HG02763 (cell line): ENCODE data around the gene PRKX.
"Not testable (repeated sequence)": the region's sequence is repeated elsewhere in the genome, so short reads cannot be mapped to it uniquely, and the experiment has no call there.

Experiments used
- ATAC-seq: cut with Tn5 transposase; IDR thresholded peaks from one replicate; pipeline ENCODE4 v1.9.1; 2021; ENCODE audit warnings: mild to moderate bottlenecking, moderate library complexity; ENCODE audit not compliant: unreplicated experiment

The PRKX gene

DNA sequence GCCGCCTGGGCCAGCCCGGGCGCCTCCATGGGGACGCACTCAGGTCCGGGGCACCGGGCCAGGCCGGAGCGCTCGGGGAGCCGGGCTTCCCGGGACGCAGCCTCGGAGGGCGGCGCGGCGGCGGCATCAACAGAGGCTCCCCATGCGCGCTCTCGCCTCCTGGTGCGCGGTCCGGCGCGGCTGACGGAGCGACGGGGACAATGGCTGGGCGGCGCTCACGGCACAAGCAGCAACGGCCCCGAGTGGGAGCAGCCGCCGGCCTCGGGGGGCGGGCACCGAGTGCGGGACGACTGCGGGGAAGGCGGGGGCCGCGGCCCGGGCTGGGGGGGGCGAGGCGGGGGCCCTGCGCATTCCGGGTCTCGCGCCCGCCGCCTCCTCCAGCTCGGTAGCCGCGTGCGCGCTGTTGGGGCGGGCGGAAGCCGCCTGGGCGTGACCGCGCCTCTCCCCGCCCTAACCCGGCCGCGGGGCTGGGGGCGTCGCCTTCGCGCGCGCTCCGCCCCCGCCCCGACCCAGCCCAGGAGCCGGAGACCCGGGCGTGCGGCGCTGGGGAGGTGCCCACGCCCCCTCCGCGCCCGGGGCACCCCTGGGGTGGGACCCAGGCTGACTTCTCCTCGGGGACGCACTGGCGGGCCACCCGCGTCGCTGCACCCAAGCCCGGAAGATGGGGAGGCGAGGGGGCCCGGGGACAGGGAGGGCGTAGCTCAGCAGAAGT lies at the start of gene PRKX:
Gene PRKX, minus strand, starts transcription at position 425 of the 712 bp plus-strand sequence. Its CDS starts 396 bp downstream, at position 29.
- ATAC-seq = peak; percentile 85

DNA sequence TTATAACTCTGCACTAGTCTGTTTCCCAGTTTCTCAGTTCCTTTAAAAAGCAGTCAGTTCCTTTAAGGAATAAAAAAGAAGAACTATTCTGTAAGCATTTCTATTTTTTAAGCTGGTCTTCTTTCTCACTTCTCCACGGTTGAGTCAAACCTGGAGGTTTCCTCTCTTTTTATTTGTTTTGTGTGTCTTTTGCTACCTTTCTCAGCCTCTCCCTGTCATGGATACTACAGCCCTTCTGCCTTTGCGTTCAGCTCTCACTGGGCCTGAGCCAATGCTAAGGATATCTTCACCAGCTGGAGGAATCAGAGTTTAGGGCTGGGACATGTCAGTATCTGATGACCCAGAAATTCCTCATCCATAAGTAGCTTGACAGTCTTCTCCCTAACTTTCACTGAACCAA lies 49.7 kb upstream of the PRKX start:
- no peak for ATAC-seq

DNA sequence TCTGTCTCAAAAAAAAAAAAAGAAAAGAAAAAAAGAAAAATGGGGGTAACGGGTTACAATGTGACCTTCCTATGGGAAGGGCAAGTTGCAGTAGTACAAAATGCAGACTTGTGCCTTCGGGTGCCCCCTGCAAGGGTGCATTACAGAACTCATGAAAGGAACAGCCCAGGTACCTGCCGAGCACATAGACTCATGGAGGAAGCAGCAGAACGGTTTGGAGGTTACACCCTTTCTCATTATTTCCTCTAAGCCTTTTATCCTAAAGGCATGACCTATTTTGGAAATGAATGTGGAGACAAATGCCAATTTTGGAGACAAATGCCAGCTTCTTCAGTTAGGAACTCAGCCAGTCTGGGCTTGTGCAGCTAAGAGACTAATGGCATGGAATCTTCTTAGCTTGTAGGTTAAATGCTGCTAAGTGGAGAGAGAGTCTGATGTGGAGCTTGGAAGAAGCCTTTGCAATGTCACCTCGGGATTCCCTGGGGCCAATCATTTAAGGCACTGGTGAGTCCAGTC lies 44.1 kb upstream of the PRKX start:
- ATAC-seq = no peak

DNA sequence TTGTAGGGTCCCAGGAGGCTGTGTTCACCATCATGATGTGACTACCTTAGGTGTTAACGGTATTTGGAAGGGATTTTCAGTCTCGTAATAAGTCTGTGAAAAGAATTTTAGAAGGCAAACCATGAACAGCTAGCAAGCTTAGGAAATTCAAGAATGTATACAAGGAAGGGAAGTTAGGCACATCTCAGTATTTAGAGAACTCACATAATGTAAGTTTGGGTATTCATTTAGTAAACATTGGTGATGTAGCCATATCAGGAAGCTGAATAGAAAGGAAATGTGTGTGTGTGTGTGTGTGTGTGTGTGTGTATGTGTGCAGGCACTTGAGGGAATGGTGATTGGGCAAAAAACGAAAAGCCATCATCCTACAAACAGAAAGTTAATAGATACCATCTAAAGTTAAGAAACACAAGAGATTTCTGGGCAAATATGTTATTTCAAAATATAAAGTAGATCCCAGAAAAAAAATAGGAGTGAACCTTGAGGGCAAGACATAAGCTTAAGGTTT lies 34.7 kb upstream of the PRKX start:
- ATAC-seq = no peak

DNA sequence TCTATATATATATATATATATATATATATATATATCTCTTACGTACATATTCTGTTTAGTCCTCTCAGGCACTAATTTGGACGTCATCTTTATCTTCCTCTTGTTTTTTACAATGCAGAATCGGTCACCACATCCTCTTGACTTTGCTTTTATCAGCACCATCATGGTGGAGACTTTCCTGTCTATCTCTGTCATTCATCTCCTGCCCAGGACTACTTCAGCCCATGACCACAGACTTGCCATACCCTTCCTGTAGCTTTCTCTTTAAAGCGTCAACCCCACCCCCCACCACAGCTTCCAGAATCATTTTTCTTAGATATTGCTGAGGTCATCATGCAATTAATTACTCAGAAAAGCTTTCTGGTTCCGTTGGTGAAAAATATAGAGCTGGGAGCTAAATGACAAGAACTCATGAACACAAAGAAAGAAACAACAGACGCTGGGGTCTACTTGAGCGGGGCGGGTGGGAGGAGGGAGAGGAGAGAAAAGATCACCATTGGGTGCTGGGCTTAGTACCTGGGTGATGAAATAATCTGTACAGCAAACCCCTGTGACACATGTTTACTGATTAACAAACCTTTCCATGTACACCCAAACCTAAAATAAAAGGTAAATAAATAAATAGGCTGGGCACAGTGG lies 30.5 kb upstream of the PRKX start:
- ATAC-seq = no peak

DNA sequence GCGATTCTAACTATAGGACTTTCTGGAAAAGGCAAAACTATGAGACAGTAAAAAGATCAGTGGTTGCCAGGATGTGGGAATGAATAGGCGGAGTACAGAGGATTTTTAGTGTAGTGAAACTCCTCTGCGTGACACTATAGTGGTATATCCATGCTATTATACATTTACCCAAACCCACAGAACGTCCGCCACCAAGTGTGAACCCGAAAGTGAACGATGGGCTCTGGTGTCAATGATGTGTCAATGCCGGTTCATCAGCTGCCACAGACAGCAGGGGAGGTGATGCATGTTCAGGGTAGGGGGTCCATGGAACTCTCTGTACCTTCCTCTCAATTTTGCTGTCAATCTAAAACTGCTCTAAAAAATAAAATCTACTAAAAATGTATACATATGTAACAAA lies 27.5 kb upstream of the PRKX start:
- ATAC-seq = not testable (repeated sequence)

DNA sequence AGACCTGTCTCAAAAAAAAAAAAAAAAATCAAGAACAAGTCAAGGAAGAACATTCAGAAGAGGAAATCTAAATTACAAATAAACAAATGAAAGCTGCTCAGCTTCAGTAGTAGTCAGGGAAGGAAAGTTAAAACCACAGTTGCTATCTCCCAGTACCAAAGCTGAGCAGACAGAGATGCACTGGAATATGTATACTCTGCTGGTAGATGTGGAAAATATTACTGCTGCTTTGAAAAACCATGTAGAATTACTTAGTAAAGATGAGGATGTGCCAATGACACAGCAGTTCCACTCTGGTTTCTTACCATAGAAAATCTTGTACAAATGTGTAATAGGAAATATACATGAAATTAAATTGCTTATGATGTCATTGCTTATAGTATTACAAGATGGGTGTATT lies 25.1 kb upstream of the PRKX start:
- no peak for ATAC-seq

DNA sequence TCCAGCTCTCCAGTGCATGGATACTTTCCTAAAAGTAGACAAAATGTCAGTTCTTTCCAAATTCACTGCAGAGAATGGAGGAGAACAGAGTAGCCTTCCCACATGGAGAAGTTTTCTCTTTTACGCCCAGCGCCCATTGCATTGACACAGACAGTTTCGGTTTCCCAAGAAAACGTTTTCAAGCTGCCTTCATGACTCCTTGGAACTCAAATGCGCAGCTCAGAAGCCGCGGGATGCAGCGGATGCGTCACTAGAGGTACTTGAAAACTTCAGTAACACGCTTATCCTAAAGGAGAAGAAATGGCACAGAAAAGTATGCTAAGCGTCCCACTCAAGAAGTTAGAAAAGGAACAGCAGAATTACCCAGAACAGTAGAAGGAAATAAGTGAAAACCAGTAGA lies 23.1 kb upstream of the PRKX start:
- ATAC-seq = not testable (repeated sequence)

DNA sequence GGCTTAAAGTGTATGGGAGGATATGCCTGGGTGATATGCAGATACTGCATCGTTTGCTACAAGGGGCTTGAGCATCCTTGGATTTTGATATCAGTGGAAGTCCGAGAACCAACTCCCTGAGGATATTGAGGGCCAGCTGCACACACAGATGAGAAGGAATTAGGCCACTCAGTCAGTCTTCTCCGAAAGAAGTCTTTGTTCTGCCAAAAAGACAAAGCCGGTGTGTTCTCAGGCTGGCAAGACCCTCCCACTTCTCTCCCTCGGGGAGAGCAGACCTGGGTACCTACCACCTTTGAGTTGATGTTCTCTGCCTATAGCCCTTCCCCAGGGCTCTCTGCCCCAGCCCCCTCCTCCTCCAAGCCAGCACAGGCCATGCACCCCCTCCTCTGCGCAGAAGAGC lies 22.4 kb upstream of the PRKX start:
- ATAC-seq = not testable (repeated sequence)

DNA sequence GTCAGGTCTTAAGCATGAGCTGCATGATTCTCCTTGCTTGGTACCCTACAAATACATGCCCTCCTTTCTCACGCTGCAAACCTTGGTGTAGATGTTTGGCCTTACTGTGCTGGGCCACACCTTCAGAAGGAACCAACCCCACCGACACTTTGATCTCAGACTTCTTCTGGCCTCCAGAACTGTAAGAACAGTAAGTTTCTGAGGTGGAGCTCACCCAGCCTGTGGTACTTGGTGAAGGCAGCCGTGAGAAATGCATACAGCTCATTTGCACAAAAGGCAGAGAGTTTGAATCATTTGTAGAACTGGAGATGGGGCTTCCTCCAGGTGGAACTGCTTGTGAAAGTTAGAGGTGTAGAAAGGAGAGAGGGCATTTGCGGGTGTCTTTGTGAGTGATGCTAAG lies 21.0 kb upstream of the PRKX start:
- ATAC-seq = not testable (repeated sequence)

DNA sequence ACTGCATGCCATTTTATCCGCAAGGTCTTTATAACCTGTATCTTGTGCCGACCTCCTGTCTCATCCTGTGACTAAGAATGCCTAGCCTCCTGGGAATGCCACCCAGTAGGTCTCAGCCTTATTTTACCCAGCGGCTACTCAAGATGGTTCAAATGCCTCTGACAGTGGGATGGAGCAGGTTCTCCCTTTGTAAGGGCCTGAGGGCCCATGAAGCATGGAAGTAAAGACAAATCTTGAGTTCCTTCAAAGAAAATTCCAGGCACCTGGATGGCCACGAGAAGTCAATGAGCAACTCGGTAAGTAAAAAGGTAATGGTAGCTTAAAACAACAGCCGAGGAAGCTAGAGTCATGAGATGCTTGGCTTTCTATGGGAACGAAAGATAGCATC lies 19.6 kb upstream of the PRKX start:
- ATAC-seq = no peak

DNA sequence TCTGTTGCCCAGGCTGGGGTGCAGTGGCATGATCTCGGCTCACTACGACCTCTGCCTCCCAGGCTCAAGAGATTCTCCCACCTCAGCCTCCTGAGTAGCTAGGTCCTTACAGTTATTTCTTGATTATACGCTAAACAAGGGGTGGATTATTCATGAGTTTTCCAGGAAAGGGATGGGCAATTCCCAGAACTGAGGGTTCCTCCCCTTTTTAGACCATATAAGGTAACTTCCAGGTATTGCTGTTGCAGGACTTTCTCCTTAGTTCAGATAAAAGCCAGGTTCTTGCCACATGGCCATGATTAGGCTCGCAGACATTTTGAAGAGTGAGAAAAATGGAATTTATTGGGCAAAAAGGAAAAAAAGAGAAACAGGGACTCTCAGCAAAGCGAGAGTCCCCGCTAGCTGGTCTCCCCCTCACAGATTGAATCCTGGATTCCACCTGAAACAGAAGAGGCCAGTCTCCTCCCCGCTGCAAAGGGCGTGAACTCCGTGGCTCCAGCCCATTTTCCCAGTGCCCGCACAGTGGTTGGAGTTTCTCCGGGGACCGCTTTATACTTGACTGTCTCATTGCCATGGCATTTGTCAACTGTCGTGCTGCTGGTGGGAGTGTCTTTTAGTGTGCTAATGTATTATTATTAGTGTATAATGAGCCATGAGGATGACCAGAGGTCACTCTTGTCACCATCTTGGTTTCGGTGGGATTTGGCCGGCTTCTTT lies 19.0 kb upstream of the PRKX start:
- ATAC-seq = not testable (repeated sequence)

DNA sequence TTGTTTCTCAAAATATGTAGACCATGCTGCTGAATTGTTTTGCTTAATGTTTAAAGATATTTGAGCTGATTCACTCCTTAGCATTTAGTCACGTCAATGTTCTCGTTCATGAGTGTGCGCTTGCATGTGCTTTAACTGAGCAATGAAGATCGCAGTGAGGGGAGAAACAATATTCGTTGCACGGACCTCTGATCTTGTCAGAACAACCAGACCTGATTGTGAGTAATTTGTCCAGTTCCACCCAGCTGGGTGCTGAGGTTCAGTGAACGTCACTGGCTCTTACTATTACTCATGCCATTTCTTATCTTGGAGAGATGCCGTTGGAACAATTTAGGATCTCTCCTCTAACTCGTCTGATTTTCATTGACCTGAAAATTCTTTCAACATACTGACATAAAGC lies 15.0 kb upstream of the PRKX start:
- ATAC-seq = no peak

DNA sequence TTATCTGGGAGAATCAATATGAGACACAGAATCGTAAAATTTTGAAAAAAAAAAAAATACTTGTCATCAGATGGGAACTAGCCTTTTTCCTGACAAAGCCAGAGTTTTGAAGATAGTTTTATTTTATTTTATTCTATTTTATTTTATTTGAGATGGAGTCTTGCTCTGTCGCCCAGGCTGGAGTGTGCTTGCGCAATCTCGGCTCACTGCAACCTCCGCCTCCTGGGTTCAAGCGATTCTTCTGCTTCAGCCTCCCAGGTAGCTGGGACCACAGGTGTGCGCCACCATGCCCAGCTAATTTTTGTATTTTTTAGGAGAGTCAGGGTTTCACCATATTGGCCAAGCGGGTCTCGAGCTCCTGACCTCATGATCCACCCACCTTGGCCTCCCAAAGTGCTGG lies 10.0 kb upstream of the PRKX start:
- not testable (repeated sequence) for ATAC-seq

DNA sequence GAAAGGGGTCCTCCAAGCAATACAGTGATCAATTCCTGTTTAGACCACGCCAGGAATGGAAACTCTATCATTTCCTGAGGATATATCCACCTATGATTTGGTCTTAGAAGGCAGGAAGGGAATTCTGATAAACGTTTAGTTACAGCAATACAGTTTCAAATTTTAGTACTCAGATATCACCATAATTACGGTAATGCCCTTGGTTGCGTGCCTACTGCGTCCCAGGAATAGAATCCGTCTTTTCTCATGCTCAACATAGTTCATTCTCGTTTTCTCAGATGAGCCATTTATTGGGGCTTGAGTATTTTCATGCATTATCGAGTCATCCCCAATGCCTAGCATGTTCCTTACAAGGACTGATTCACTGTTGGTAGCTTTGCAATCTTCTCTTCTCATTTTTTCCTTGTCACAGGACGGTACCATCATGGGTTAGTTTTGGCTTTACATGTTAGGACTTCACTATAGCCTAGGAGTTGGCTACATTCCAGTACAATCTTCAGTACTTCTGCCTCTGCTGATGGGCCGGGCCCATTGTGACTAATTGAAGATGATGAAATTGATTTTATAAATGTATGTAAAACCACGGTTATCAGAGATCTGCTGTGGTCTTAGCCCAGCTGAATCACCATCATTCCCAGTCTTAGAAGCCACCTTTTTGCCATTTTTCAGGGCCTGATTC lies 4.4 kb upstream of the PRKX start:
- ATAC-seq = no peak

DNA sequence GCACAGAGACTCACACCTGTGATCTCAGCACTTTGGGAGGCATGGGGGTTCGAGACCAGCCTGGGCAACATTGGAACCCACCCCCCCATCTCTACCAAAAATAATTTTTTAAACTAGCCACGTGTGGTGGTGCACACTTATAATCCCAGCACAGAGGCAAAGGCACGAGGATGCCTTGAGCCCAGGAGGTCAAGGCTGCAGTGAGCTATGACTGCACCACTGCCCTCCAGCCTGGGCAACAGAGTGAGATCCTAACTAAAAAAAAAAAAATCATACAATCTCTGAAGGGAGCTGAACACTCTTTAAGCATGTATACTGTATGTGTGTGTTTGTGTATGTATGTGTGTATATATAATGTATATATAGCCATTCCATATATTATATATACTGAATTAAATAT lies 2.5 kb upstream of the PRKX start:
- ATAC-seq = no peak

DNA sequence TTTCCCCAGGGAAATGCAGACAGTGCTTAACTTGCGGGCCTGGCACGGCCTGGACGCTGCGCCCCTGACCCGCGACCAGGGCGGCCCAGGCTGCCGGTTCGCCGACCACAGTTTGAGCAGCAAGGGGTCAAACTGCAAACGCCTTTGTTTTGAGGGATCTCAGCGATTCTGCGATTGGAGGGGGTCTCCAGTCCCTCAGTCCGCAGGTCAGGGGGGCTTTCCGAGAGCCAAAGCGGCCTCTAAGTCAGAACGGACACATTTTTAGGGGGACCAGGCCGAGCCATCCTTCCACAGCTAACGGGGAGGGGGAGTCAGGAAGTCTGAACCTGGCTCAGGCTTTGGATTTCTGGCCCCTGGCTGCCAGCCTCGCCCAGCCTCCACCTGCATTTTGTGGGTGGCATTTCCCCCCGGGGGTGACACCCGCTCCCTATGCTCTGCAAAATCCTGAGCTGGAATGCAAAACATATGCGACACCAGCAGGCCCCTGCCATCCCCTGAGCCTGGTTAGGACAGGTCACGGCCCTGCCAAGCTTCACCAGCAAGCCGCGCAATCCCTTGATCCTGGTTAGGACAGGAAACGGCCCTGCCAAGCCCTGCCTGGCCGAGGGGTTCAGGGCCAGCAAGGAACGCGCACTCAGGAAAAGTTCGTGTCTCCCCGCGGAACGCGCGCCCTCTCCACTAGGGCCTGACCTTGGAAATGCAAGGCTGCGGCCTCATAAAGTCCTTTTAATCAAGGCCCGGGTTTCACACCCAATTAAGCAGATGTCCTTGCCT lies 1.4 kb upstream of the PRKX start:
- ATAC-seq = not testable (repeated sequence)

DNA sequence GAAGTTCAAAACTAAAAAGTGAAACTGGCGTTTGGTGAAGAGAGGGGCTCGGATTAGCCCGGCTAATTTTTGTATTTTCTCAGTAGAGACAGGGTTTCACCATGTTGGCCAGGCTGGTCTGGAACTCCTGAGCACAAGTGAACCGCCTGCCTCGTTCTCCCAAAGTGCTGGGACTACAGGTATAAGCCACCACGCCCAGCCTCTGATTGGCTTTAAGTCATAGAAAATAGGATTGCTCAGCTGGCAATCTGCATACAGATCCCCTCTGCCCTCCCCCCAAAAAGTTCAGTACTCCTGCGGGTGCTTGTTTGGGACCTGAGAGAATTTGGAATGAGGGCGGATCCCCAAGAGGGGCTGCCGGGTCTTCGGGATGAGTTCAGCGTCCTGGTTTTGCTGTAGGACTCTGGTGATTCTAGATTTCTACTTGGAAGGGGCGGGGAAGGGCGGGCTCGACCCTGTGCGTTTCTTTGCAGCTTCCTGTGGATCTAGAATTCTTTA lies 537 bp upstream of the PRKX start:
- no peak for ATAC-seq

DNA sequence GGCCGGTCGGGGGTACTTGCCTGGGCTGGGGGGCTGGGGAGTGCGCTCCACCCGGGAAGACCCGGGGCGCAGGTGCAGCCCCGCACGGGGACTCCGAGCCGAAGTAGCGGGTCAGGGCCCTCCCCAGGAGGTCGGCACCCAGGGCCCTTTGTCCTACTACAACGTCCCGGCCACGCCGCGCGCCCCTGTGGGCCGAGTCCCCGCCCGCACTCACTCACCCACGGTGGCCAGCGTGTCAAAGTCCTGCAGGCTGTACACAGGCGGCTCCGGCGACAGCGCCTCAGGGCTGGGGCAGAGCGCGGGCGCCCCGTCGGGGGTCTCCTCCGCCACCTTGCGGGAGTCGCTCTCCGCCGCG lies 602 bp downstream of the PRKX start:
- ATAC-seq = peak; percentile 21
